Gastrocnemius medialis (tissue), 4 donors: ENCODE data around the gene KLRF2.

Experiments used
- CTCF ChIP-seq, 5 experiments: fragments of 450-650 bp in 3 of 5; fragments of 200-600 bp in 2 of 5; sonication (generic) in 2 of 5; IDR thresholded peaks in 4 of 5; conservative IDR thresholded peaks in 1 of 5; 1 replicate in 4 of 5; 2 replicates in 1 of 5; pipeline ENCODE4 v1.5.1; 2016 to 2019; ENCODE audit warnings: antibody characterized with exemption in 5 of 5, mild to moderate bottlenecking in 3 of 5, moderate library complexity in 3 of 5
- POLR2A ChIP-seq, 2 donors: fragments of 450-650 bp; IDR thresholded peaks; one replicate each; pipeline ENCODE4 v1.6.1; 2017; ENCODE audit warnings: antibody characterized with exemption in 2 of 2, mild to moderate bottlenecking in 2 of 2, moderate library complexity in 2 of 2

GRCh38 chr12:9919443-9919842 lies 38.2 kb downstream of the KLRF2 start:
- no peak for TF ChIP-seq POLR2A (IDR thresholded peaks at IDR 0.05)
- TF ChIP-seq CTCF (IDR thresholded peaks at IDR 0.05 in 4 of 5, conservative IDR thresholded peaks at IDR 0.05 in 1 of 5) = no peak
